AG10803 (cell line): Measurements from ENCODE around the gene SPEG.

Experiments
- DNase-seq: peaks from one replicate; pipeline ENCODE4 v3.0.0; 2010; ENCODE audit warnings: low read depth
- H3K4me3 ChIP-seq: 2 replicates; pipeline ENCODE4 v1.5.1; 2011; ENCODE audit warnings: mild to moderate bottlenecking, low read length, control low read depth
- CTCF ChIP-seq: conservative IDR thresholded peaks from 2 replicates; pipeline ENCODE4 v1.5.1; 2011; ENCODE audit warnings: mild to moderate bottlenecking, low read length, control low read depth, inconsistent platforms

Gene SPEG

GRCh38 chr2:219523031-219523671, 88.5 kb downstream of the SPEG start:
- TF ChIP-seq CTCF: no peak
- no peak overlapping the region for H3K4me3 ChIP-seq
- no peak for DNase-seq

- TF ChIP-seq CTCF: no peak
- H3K4me3 ChIP-seq: no peak overlapping the region
- DNase-seq: no peak
Observed at GRCh38 chr2:219524817-219525216, 90.2 kb downstream of the SPEG start.

GRCh38 chr2:219525533-219526232, 91.0 kb downstream of the SPEG start:
- DNase-seq: no peak
- no peak for TF ChIP-seq CTCF
- no peak overlapping the region for H3K4me3 ChIP-seq

GRCh38 chr2:219526320-219527075, 91.9 kb downstream of the SPEG start:
- TF ChIP-seq CTCF: no peak
- no peak for DNase-seq
- H3K4me3 ChIP-seq: no peak overlapping the region

GRCh38 chr2:219527076-219527394, 92.4 kb downstream of the SPEG start:
- H3K4me3 ChIP-seq: no peak overlapping the region
- no peak for DNase-seq
- TF ChIP-seq CTCF: no peak

- TF ChIP-seq CTCF: no peak
- H3K4me3 ChIP-seq: no peak overlapping the region
- DNase-seq: no peak
Observed at GRCh38 chr2:219527472-219527871, 92.8 kb downstream of the SPEG start.
